ENCODE measurements around the gene TALDO1. TPM values are rescaled to one million over a fixed set of nuclear protein-coding genes. Genes with fewer than 3 reads are reported as not detected.

TALDO1 gene
- total RNA-seq, 2 donors from 2014 or later, result 201 to 242 TPM

DNA sequence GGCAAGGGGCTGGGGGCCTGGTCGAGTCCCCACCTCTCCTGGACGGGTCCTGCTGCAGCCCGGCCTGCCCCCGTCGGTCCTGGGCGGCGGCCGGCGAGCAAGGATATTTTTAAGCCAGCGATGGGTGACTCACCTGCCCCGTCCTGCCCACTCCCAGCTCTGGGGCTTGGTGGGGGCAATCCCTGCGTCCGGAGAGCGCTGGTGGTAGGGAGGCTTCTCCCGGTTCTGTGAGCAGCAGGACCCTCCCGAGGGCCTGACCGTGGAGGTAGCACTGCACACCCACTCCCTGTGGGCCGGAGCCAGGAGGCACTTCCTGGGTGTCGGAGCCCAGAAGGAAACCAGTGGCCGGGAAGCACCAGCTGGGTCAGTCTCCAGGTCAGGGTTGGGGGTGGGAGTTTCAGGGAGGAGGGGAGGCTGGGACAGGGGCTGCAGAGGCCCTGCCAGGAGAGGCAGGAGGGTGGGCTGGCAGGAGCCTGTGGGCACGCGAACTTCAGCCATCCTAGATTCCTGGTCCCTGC is 40.8 kb upstream of the TALDO1 start:
- no peaks in the 10 kb centered on the region for H3K36me3 Mint-ChIP-seq
- ATAC-seq, result no peak

DNA sequence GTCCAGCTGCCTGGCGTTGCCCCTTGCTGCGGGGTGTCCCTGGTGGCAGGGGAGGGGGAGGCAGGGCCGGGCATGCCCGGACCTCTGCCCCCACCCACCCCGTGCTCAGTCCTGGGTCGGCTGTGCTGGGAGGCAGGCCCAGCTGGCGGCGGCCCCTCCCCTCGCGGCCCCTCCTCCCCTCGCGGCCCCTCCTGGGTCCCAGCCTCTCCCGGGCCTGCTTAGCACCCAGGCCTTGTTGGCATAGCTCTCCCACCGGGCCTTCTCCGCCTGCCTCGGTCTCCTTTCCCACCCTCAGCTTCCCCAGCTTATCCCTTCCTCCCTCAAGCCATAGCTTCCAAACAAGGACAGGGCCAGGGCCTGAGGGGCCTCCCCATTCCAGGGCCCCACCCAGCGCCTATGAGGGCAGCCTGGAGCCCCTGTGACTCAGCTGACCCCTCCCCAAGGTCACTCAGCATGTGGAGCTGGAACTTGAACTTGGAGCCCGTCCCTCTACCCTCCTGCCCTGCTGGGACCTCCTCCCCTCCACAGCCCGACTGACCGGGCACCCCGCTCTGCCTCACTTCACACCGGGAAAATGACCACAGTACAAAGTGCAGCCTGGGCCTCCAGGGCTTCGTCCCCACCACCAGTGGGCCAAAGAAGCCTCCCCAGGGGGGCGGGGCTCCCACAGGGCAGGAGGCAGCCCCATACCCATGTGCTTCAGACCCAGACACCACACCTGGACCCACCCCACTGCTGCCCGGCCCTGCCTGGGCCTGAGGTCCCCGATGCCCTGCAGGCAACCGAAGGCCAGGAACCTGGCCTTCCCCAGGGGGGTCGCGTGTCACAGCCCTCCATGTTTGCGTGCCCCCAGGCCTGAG is 40.1 kb upstream of the TALDO1 start:
- no peaks in the 10 kb centered on the region for H3K9me3 Mint-ChIP-seq
- no peaks in the 10 kb centered on the region for H3K36me3 Mint-ChIP-seq
- DNase-seq (ENCODE audit: low spot score), result no peak
- no peak overlapping the region for H3K27ac Mint-ChIP-seq
- H3K4me3 Mint-ChIP-seq, result no peak overlapping the region
- peaks cover 0 to 11% of the 10 kb centered on the region in 2 donors for H3K4me1 Mint-ChIP-seq (ENCODE audit: low read depth in 2 of 2)
- no peak for ATAC-seq
- H3K27me3 Mint-ChIP-seq, result peaks cover 0 to 6% of the 10 kb centered on the region in 2 donors

More for the DNA sequence above, 40.8 kb upstream of the TALDO1 start:
- H3K9me3 Mint-ChIP-seq, result no peaks in the 10 kb centered on the region
- H3K4me3 Mint-ChIP-seq, result no peak overlapping the region
- no peak overlapping the region for H3K27ac Mint-ChIP-seq
- peaks cover 0 to 6% of the 10 kb centered on the region in 2 donors for H3K27me3 Mint-ChIP-seq
- peaks cover 0 to 11% of the 10 kb centered on the region in 2 donors for H3K4me1 Mint-ChIP-seq (ENCODE audit: low read depth in 2 of 2)
- no peak for DNase-seq (ENCODE audit: low spot score)

DNA sequence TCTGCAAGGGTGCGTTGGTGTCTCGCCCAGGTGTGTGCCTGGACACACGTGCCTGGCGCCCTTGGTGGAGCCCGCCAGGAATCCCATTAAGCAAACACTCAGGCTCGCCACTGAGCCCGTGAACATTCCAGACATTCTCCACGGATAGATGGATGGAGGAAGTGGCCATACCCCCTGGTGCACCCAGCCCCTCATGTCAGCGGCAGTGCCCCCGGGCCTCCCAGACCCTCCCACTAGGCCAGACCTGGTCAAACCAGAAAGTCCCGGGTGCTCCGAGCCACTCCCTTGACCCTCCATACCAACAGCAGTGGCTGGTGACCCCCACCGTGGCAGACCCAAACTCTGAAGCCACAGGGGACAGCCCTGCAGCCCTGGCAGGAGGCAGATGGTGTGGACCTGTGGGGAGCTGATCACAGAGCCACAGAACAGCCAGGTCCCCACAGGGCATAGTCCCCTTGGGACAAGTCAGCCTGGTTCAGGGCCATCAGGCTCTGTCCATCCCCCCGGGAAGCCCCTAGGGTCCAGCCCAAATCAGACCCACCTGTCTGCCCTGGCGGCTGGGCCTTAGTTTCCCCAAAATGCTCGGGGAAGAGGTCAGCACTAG is 39.3 kb upstream of the TALDO1 start:
- ATAC-seq (peak in 1 of 2 donors; percentile 15), DNase-seq (ENCODE audit: low spot score) (peak; percentile 44)
- no peaks in the 10 kb centered on the region for H3K9me3 Mint-ChIP-seq
- H3K4me1 Mint-ChIP-seq (ENCODE audit: low read depth in 2 of 2), result peaks cover 0 to 9% of the 10 kb centered on the region in 2 donors
- no peak overlapping the region for H3K4me3 Mint-ChIP-seq
- H3K27me3 Mint-ChIP-seq, result peaks cover 0 to 6% of the 10 kb centered on the region in 2 donors
- no peaks in the 10 kb centered on the region for H3K36me3 Mint-ChIP-seq
- no peak overlapping the region for H3K27ac Mint-ChIP-seq

- H3K27me3 Mint-ChIP-seq, result peaks cover 0 to 6% of the 10 kb centered on the region in 2 donors
- peaks cover 0 to 8% of the 10 kb centered on the region in 2 donors for H3K4me1 Mint-ChIP-seq (ENCODE audit: low read depth in 2 of 2)
- peak; percentile 51 for DNase-seq (ENCODE audit: low spot score)
- H3K36me3 Mint-ChIP-seq, result no peaks in the 10 kb centered on the region
- no peaks in the 10 kb centered on the region for H3K9me3 Mint-ChIP-seq
- ATAC-seq, result no peak
- no peak overlapping the region for H3K4me3 Mint-ChIP-seq
- H3K27ac Mint-ChIP-seq, result no peak overlapping the region
Observed at GRCh38 chr11:708511-708910, 38.8 kb upstream of the TALDO1 start.

DNA sequence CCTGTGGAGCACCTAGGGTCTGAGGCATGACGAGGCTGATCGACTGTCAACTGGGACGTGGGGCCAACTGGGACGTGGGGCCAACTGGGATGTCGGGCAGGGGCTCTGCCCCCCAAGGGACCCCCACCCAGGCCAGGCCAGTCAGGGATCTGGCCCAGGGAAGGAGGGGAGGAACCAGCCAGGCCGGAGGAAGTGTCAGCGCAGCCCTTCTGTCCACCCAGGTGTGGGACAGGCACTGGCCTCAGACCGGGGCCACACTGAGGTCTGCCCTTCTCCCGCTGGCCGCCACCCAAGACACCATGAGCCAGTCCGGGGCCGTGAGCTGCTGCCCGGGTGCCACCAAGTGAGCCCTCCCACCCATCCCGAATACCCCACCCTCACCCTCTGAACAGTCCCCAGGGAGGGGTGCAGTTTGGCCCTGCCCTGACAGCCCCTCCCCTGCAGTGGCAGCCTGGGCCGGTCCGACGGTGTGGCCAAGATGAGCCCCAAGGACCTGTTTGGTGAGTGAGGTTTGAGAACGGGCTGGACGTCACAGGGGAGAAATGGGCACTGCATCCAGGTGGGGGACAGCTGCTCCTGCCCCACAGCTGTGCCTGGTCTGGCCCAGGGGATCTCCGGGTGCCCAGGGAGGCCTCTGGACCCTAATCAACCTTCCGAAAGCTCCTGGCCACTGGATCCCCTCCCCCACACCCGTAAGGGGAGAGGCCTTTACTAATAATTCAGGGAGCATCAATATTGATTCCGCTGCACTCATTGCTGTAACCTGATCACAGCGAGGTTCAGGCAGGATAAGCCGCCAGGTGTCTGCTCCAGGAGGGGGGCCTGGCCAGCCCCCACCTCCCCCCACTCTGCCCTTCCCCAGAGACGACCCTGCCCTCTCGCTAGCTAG is 37.9 kb upstream of the TALDO1 start:
- ATAC-seq (no peak), DNase-seq (ENCODE audit: low spot score) (peak; percentile 47)
- Mint-ChIP-seq H3K27ac (no peak overlapping the region), H3K4me1 (ENCODE audit: low read depth in 2 of 2) (peaks cover 0 to 8% of the 10 kb centered on the region in 2 donors), H3K4me3 (no peak overlapping the region), H3K9me3 (no peaks in the 10 kb centered on the region), H3K36me3 (no peaks in the 10 kb centered on the region), H3K27me3 (peaks cover 0 to 6% of the 10 kb centered on the region in 2 donors)

DNA sequence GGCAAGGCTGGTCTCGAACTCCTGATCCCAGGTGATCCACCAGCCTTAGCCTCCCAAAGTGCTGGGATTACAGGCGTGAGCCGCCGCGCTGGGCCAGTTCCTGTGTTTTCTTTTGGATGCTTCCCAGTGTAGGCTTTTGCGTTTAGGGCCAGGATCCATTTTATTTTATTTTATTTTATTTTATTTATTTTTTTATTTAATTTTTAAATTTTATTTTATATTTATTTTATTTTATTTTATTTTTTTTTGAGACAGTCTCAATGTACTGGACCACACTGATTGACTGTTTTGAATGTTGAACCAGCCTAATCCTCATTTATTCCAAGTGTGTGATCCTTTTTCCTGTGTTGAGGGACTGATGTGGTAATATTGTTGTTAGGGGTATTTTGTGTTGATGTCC is 32.8 kb upstream of the TALDO1 start:
- H3K4me1 Mint-ChIP-seq (ENCODE audit: low read depth in 2 of 2), result peaks cover 0 to 11% of the 10 kb centered on the region in 2 donors
- no peaks in the 10 kb centered on the region for H3K36me3 Mint-ChIP-seq
- H3K9me3 Mint-ChIP-seq, result no peaks in the 10 kb centered on the region
- H3K27ac Mint-ChIP-seq, result no peak overlapping the region
- peaks cover 0 to 10% of the 10 kb centered on the region in 2 donors for H3K27me3 Mint-ChIP-seq
- no peak overlapping the region for H3K4me3 Mint-ChIP-seq
- DNase-seq (ENCODE audit: low spot score) (no peak), ATAC-seq (no peak)

- Mint-ChIP-seq H3K27me3 (peaks cover 7 to 13% of the 10 kb centered on the region in 2 donors), H3K27ac (no peak overlapping the region), H3K4me3 (no peak overlapping the region), H3K9me3 (no peaks in the 10 kb centered on the region), H3K36me3 (no peaks in the 10 kb centered on the region), H3K4me1 (ENCODE audit: low read depth in 2 of 2) (peaks cover 7 to 12% of the 10 kb centered on the region in 2 donors)
- DNase-seq (ENCODE audit: low spot score), result peak; percentile 42
- ATAC-seq, result no peak
Observed at GRCh38 chr11:719214-720016, 27.8 kb upstream of the TALDO1 start.

DNA sequence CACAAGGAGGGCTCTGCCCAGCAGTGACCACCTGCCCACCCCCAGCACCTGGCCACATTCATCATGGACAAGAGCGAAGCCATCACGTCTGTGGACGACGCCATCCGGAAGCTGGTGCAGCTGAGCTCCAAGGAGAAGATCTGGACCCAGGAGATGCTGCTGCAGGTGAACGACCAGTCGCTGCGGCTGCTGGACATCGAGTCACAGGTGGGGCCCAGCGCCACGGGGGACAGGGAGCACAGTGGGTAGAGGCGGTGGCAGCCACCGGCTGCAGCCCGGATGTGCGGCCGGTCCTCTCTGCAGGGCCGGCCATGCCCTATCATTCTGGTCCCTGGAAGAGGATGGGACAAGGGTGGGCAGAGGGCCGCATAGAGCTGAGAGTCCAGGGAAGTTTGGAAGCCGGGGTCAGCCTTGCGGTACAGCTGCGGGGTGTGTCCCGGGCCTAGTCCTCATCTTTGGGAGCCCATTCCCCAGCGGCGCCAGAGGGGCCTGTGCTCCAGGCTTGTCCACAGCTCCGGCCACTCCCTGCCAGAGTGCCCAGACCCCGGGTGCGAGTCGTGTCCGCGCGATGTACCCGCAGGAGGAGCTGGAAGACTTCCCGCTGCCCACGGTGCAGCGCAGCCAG is 27.1 kb upstream of the TALDO1 start:
- Mint-ChIP-seq H3K9me3 (no peaks in the 10 kb centered on the region), H3K4me1 (ENCODE audit: low read depth in 2 of 2) (peaks cover 7 to 12% of the 10 kb centered on the region in 2 donors), H3K27ac (no peak overlapping the region), H3K36me3 (no peaks in the 10 kb centered on the region), H3K27me3 (peaks cover 7 to 15% of the 10 kb centered on the region in 2 donors), H3K4me3 (no peak overlapping the region)
- DNase-seq (ENCODE audit: low spot score) (peak; percentile 60), ATAC-seq (no peak)

GRCh38 chr11:720642-721246 is 26.5 kb upstream of the TALDO1 start:
- Mint-ChIP-seq H3K27me3 (peaks cover 7 to 15% of the 10 kb centered on the region in 2 donors), H3K9me3 (no peaks in the 10 kb centered on the region), H3K4me1 (ENCODE audit: low read depth in 2 of 2) (peaks cover 7 to 12% of the 10 kb centered on the region in 2 donors), H3K27ac (no peak overlapping the region), H3K4me3 (no peak overlapping the region), H3K36me3 (no peaks in the 10 kb centered on the region)
- ATAC-seq, result peak; percentile 24 to 60
- DNase-seq (ENCODE audit: low spot score), result peak; percentile 48

DNA sequence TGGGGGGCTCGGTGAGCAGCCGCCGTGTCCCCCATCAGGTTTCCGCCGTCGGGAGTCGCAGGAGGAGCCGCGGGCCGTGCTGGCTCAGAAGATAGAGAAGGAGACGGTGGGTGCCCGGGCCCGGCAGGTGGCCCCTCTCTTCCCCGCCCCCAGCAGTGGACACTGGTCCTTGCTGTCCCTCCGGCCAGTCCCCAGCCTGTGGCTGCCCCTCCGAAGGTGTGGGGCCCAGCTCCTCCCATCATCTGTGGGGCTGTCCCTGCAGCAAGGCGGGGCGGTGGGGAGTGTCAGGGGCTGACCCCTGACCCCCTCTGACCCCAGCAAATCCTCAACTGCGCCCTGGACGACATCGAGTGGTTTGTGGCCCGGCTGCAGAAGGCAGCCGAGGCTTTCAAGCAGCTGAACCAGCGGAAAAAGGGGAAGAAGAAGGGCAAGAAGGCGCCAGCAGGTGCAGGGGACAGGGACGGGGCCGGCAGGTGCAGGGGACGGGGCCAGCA is 26.0 kb upstream of the TALDO1 start:
- peaks cover 7 to 12% of the 10 kb centered on the region in 2 donors for H3K4me1 Mint-ChIP-seq (ENCODE audit: low read depth in 2 of 2)
- no peaks in the 10 kb centered on the region for H3K9me3 Mint-ChIP-seq
- DNase-seq (ENCODE audit: low spot score) (peak; percentile 58), ATAC-seq (no peak)
- H3K4me3 Mint-ChIP-seq, result no peak overlapping the region
- peaks cover 7 to 15% of the 10 kb centered on the region in 2 donors for H3K27me3 Mint-ChIP-seq
- H3K36me3 Mint-ChIP-seq, result no peaks in the 10 kb centered on the region
- peak overlapping the region in 1 of 2 donors; percentile 57 for H3K27ac Mint-ChIP-seq

DNA sequence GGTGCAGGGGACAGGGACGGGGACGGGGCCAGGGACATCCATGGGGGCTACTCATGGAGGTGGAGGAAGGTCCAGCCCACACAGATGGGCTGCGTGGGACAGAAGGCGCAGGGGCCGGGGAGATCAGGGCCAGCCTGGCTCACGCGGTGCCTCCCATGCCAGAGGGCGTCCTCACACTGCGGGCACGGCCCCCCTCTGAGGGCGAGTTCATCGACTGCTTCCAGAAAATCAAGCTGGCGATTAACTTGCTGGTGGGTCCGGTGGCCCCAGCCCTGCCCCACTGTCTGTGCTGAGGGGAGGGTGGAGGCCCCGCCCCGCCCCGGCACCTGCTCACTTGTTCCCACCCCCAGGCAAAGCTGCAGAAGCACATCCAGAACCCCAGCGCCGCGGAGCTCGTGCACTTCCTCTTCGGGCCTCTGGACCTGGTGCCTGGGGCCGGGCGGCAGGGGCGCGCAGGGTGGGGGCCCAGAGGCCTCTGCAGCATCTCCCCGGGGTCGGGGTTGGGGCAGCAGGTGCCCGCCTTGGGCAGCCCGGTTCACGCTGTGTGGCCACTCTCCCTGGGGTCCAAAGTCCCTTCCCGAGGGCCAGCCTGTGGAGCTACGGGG is 25.4 kb upstream of the TALDO1 start:
- Mint-ChIP-seq H3K9me3 (no peaks in the 10 kb centered on the region), H3K27ac (peak overlapping the region in 1 of 2 donors; percentile 57), H3K4me3 (no peak overlapping the region), H3K4me1 (ENCODE audit: low read depth in 2 of 2) (peaks cover 7 to 12% of the 10 kb centered on the region in 2 donors), H3K27me3 (peaks cover 7 to 15% of the 10 kb centered on the region in 2 donors), H3K36me3 (no peaks in the 10 kb centered on the region)
- ATAC-seq (no peak), DNase-seq (ENCODE audit: low spot score) (peak; percentile 59)

Data from natural killer cell treated with Interleukin-12 subunit alpha and Interleukin-12 subunit beta and Interleukin-15 and Interleukin-18, amount 100 ng/mL, for 72 hours (primary cell).